Activated T-cell treated with anti-CD3 and anti-CD28 coated beads for 1 hour (primary cell): Measurements from ENCODE around the gene EMX1.

Source experiments
- DNase-seq: peaks from one replicate; pipeline ENCODE4 v3.0.0-alpha.2; 2020; ENCODE audit warnings: low read depth

The EMX1 gene

DNA sequence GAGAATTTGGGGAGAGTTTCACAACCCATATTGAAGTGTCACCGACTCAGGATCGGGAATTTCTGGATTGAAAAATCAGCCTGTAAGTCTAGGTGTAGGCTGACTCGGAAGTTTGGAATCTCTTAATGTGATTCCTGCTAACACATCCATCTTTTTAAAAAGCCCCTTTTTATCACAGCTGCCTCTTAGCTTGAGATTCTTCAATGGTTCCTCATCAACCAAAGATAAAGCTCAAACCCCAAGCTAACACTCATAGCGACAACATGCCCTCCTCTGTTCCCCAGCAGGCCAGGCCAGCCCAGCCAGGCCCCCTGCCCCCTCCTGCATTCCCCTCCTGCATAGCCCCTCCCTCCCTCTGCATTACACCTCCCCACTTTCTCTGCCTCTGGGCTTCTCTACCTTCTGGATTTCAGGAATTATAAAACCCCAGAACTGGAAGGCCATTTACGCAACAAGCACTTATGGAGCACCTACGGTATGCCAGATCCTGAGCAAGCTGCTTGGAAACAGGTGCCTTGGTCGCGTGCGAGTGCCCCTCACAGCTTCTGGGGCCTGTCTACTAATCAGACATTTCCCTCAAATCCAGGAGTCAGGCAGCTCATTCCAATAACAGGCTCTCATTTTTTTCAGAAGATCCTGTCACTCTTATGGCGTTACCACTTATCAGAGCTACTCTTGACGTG, 63.4 kb downstream of the EMX1 start:
- DNase-seq = no peak

DNA sequence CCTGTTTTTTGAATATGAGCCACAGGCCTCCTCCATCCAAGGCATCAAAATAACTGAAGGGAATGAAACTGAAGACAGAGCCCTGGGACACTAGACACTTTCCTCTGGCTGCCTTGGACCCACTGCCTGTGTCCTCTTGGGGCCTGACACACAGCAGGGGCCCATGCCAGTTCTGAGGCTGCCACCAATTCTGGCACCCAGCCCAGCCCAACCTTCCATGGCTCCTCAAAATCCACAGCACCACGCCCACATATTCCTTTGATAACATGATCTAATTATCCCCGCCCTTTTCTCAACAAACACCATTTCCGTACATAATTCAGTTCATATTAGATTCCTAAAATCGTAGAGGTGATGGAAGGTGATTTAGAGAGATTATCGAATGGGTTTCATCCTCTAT, 64.2 kb downstream of the EMX1 start:
- no peak for DNase-seq

DNA sequence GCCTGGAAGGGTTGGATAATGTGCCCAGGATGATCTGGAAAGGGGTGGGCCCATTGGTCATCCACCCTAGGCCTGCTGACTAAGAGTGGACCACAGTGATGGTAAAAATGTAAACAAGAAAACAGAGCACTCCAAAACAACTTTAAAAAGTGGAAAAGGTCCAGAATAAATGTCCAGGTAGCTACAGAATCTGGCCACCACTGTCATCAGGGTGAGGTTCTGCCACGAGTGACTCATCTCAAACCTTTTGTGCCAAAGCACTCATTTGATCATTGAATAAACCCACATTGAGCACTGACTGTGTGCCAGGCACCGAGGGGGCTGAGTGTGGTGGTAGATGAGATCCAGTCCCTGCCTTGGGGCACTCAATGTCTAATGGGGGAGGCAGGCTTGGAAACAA, 64.9 kb downstream of the EMX1 start:
- DNase-seq = no peak

DNA sequence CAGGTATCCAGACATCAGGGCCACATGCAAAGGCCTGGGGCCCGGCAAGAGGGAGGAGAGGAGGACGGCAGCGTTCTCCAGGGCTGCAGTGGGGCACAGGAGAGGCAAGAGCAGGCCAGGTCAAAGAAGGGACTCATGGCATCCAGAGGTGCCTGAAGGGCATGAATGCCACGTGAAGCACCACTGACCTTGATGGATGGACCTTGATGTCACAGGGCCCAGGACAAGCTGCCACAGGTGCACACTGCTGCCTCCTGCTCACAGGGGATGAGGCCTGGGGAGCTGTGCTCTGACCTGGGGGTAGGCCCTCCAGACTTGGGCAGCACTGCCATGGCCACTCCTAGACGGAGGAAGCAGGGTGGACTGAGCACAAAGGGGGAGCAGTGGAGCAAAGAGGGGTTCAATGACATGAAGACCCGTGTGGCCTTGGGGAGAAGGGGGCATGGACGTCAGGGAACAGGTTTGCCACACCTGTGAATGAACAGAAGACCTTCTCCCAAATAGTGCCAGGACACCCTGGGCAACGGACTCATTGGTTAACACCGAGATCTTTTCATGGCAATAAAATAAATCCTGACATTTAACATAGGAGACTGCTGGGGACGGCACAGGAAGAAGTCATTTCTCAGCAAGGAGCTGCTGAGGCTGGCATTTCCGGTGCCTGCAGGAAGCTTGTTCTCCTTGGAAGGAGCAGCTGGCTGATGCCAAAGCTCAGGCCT, 65.6 kb downstream of the EMX1 start:
- no peak for DNase-seq

DNA sequence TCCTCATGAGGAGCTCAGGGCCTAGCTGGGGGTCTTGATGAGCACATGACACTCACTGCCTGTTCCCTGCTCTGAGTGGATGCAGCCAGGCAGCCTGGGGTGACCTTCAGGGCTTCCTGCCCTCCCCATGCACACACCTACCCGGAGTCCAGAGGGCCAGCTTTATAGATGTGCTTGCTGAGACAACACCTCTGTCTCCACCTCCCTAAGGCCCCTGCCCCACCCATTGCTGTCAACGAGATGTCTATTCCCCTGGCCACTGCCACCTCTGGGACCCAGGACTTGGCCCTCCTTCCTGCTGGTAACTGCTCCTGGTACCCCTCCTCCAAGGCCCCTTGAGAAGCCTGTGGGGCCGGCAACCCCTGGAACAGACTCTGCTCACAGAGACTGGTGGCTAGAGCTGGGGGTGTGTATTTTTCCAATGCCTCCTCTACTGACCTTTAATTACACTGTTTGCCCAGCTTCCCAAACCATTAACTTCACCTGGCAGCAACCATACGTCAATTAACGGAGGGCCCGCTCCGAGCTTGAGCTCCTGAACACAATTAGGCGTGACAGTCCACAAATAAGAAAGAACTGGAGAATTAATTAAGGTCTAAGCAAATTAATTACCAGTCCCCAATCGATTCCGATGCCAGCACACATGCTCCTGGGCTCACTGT, 66.3 kb downstream of the EMX1 start:
- DNase-seq = no peak

DNA sequence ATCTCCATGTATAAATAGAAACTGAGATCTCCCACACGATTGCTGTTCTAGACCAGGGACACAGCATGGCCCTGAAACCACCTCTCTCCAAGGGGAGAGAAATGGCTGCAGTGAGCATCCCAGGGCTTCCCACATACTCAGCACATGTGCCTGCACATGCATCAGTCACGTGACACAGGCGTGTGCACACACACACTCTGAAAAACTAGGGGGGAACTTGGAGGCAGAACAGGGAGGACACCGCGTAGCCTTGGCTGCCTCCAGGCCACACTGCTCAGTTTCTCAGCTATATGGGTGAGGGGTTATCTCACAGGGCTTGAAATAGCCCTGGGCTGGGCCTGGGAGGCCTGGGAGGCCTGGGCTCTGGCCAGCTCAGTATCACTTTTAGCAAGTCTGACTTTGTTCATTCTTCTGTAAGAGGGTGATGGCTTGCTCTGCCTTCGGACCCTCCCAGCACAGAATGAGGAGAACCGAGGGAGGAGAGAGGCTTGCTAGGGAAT, 66.9 kb downstream of the EMX1 start:
- DNase-seq = no peak
